Endothelial cell of umbilical vein (primary cell): ENCODE results near the gene FIBCD1.

Experiments used
- EZH2 ChIP-seq: IDR thresholded peaks from 2 replicates; pipeline ENCODE4 v1.6.1; 2012; ENCODE audit warnings: borderline replicate concordance, low read depth, mild to moderate bottlenecking, moderate library complexity, low read length, inconsistent platforms; ENCODE audit not compliant: severe bottlenecking
- POLR2AphosphoS5 ChIP-seq: IDR thresholded peaks from 2 replicates; pipeline ENCODE4 v1.6.1; 2012; ENCODE audit warnings: low read depth, mild to moderate bottlenecking, control low read depth, low read length, moderate library complexity; ENCODE audit not compliant: insufficient read depth

DNA sequence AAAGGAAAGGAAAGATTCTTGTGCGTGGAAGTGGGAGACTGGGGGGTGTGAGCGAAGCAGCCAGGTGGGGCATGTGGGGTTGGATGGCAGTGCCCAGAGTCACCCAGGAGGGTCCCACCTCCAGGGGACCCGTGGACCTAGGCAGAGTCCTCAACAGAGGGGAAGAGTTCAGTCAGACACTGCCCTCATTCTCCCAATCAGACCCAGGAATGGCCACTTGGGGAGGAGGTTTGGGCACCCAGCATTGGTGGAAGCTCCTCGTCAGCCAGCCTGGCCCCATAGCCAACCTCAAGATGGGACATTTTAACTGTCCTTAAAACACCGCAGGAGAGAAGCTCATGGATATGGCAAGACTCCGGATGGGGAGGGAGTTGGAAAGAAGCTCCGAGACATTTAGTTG lies 48.0 kb upstream of the FIBCD1 start:
- no peak for TF ChIP-seq EZH2
- TF ChIP-seq POLR2AphosphoS5: no peak
